Mesendoderm (in vitro differentiated cells): Measurements from ENCODE around the gene ST6GALNAC4.

Experiments used
- DNase-seq: peaks from one replicate; pipeline ENCODE4 v3.0.0; 2013
- H2AK5ac ChIP-seq: 2 replicates; pipeline ENCODE4 v1.6.1; 2013; ENCODE audit warnings: low read length, inconsistent platforms
- H2BK120ac ChIP-seq: 2 replicates; pipeline ENCODE4 v1.6.1; 2013; ENCODE audit warnings: low read depth, mild to moderate bottlenecking, low read length, moderate library complexity, mixed read lengths
- H2BK15ac ChIP-seq: replicated peaks from 2 replicates; pipeline ENCODE4 v1.6.1; 2013; ENCODE audit warnings: low read depth, mild to moderate bottlenecking, moderate library complexity
- H2BK5ac ChIP-seq: 2 replicates; pipeline ENCODE4 v1.6.1; 2013; ENCODE audit warnings: low read length, inconsistent platforms
- H3K18ac ChIP-seq: 2 replicates; pipeline ENCODE4 v1.6.1; 2013; ENCODE audit warnings: mild to moderate bottlenecking, low read length, mixed read lengths
- H3K23ac ChIP-seq: one replicate; pipeline ENCODE4 v1.6.1; 2013; ENCODE audit warnings: low read length
- H3K27ac ChIP-seq: 2 replicates; pipeline ENCODE4 v1.5.1; 2013; ENCODE audit warnings: low read depth, mild to moderate bottlenecking, inconsistent platforms, low read length, moderate library complexity
- H3K27me3 ChIP-seq: 2 replicates; pipeline ENCODE4 v1.6.1; 2013; ENCODE audit warnings: low read length, control low read depth, mild to moderate bottlenecking, inconsistent platforms; ENCODE audit not compliant: insufficient read depth, poor library complexity
- H3K36me3 ChIP-seq: 2 replicates; pipeline ENCODE4 v1.6.1; 2013; ENCODE audit warnings: low read length, inconsistent platforms; ENCODE audit not compliant: control insufficient read depth, insufficient read depth
- H3K4ac ChIP-seq: one replicate; pipeline ENCODE4 v1.6.1; 2013; ENCODE audit warnings: low read depth, mild to moderate bottlenecking, low read length, moderate library complexity
- H3K4me1 ChIP-seq: 2 replicates; pipeline ENCODE4 v1.6.1; 2013; ENCODE audit warnings: low read depth, low read length, inconsistent platforms; ENCODE audit not compliant: control insufficient read depth
- H3K4me2 ChIP-seq: 2 replicates; pipeline ENCODE4 v1.6.1; 2013; ENCODE audit warnings: low read length
- H3K4me3 ChIP-seq: 2 replicates; pipeline ENCODE4 v1.5.1; 2013; ENCODE audit warnings: mild to moderate bottlenecking, low read length
- H3K56ac ChIP-seq: one replicate; pipeline ENCODE4 v1.6.1; 2013; ENCODE audit warnings: low read length
- H3K79me1 ChIP-seq: 2 replicates; pipeline ENCODE4 v1.6.1; 2013; ENCODE audit warnings: low read length, inconsistent platforms
- H3K79me2 ChIP-seq: 2 replicates; pipeline ENCODE4 v1.6.1; 2013; ENCODE audit warnings: mild to moderate bottlenecking, low read length; ENCODE audit not compliant: control insufficient read depth, insufficient read depth
- H3K9ac ChIP-seq: 2 replicates; pipeline ENCODE4 v1.6.1; 2013; ENCODE audit warnings: low read length, inconsistent platforms
- H4K5ac ChIP-seq: one replicate; pipeline ENCODE4 v1.6.1; 2013; ENCODE audit warnings: low read length
- H4K8ac ChIP-seq: one replicate; pipeline ENCODE4 v1.6.1; 2013; ENCODE audit warnings: low read depth, mild to moderate bottlenecking, control low read depth, low read length, moderate library complexity
- WGBS: extraction: QIAGEN DNeasy Blood & Tissue Kit; methylation state at CpG from one replicate; pipeline ENCODE4 v1.1.7; 2013; ENCODE audit warnings: low lambda C conversion rate, missing lambda C conversion rate; ENCODE audit not compliant: insufficient coverage; ENCODE audit errors: extremely low coverage; 5-methylcytosine and 5-hydroxymethylcytosine counted together

The ST6GALNAC4 gene

DNA sequence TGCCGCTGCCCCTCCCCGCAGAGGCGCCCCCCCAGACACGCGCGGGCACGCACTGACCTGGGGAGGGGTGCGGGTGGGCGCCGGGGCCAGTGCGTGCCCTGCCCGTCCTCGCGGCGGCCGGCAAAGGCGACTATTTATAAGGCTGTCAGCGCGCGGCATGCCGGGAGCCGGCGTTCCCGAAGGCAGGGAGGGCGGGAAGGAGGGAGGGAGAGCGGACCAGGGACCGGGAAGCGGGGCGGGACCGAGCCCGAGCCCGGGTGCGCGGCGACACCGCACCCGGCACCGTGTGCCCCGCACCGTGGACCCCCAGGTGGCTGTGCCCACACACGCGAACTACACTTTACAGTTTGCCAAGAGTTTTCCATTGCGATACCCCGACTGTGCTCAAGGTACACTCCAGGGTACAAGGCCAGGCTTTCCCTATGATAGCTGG is 39.3 kb downstream of the ST6GALNAC4 start, which contains the start of gene AK1:
TSS of gene AK1 (minus strand) at position 110 of the 433 bp plus-strand sequence. CDS start 3,058 bp downstream, outside the sequence.
- H3K79me1 ChIP-seq, result no peaks in the 10 kb centered on the region
- DNase-seq, result peak; percentile 59

DNA sequence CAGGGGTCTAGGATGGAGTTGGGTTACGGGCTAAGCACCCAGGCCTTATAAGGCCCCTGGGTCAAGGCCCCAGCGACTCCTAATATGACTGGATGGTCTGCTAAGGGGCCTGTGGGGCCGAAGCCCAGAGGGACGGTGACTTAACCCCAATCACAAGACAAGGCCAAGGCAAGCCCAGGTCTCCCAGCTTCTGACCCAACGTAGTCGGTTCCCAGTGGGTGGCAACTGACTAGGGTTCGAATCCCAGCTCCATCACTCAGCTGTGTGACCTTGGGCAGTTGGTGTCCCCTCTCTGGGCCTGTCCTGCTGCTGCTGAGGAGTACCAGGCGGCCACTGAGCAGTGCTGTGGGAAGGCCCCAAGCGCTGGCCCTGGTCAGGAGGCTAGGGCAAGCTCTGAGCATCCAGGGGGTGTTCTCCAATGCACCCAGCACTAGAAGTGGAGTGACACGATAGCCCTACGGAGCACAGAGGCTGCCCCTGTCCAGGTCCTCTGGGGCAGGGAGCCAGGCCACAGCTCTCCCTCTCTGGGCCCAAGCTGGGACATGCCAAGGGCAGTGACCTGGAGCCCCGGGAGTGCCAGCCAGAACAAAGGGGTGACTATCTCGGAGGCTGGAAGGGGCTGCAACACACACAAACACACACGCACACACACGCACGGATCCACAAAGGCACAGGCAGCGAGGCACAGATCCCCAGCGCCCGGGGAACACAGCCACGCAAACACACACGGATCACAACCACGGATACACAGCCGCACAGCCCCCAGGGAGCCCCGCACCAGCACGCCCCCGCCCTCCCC is 39.9 kb downstream of the ST6GALNAC4 start:
- Histone ChIP-seq H3K27ac (no peak overlapping the region), H2AK5ac (peak overlapping the region; percentile 38), H3K56ac (peak overlapping the region; percentile 95), H2BK15ac (no peak overlapping the region), H3K23ac (peak overlapping the region; percentile 98), H3K79me1 (no peaks in the 10 kb centered on the region), H3K9ac (peak overlapping the region; percentile 87), H3K36me3 (no peaks in the 10 kb centered on the region), H3K27me3 (no peaks in the 10 kb centered on the region), H3K79me2 (no peaks in the 10 kb centered on the region), H3K18ac (peak overlapping the region; percentile 54), H4K5ac (no peak overlapping the region), H3K4me2 (peak overlapping the region; percentile 78), H2BK5ac (no peak overlapping the region), H3K4ac (no peak overlapping the region), H2BK120ac (no peak overlapping the region), H4K8ac (peak overlapping the region; percentile 0), H3K4me3 (peak overlapping the region; percentile 26), H3K4me1 (no peaks in the 10 kb centered on the region)
- DNase-seq, result no peak
- WGBS, result no CpG with 5 or more reads among the region's 26 CpGs

More for the DNA sequence above, 39.3 kb downstream of the ST6GALNAC4 start, which contains the start of gene AK1:
- Histone ChIP-seq H3K4me3 (peak within 1 kb of the TSS; percentile 62), H3K4ac (no peak within 1 kb of the TSS), H2BK120ac (no peak within 1 kb of the TSS), H3K36me3 (no peaks in the 10 kb centered on the region), H2AK5ac (peak within 1 kb of the TSS; percentile 38), H3K9ac (peak within 1 kb of the TSS; percentile 92), H4K8ac (peak within 1 kb of the TSS; percentile 58), H3K27me3 (no peaks in the 10 kb centered on the region), H3K4me2 (peak within 1 kb of the TSS; percentile 93), H4K5ac (peak within 1 kb of the TSS; percentile 56), H3K56ac (peak within 1 kb of the TSS; percentile 95), H3K18ac (peak within 1 kb of the TSS; percentile 54), H3K79me2 (no peaks in the 10 kb centered on the region), H3K4me1 (no peaks in the 10 kb centered on the region), H3K23ac (peak within 1 kb of the TSS; percentile 99), H2BK5ac (no peak within 1 kb of the TSS), H3K27ac (no peak within 1 kb of the TSS), H2BK15ac (no peak within 1 kb of the TSS)
- no CpG with 5 or more reads among the region's 44 CpGs for WGBS

DNA sequence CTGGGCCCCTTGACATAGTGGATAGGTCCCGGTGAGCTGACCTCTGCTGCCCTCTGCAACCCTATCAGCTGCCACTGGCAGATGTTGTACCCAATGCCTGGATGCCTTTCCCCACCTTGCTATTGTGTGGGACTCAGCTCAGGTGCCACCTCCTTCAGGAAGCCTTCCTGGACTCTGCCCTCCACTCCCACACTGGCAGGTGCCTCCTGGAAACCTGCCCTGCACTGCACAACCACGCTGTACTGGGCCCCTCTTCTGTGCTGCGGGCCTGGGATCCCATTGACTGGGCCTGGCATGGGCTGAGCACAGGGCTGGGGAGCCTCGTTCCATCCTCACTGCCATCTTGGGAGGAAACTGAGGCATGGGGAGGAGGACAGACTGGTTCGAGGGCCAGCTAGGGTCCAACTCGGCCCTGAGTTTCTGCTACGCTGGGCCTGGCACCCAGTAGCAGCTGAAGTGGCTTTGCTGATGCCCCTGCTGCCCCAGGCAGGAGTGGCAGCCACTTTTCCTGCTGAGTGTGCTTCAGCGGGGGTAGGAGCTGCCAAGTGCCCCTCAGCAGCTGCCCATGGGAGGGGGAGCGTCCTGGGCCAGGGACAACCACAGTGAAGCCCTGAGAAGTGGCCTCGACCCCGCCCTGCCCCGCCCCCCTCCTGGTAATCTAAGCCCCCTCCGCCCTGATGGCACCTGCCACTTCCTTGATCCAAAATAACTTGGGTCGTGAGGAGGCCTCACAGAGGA is 40.6 kb downstream of the ST6GALNAC4 start:
- Histone ChIP-seq H3K4ac (no peak overlapping the region), H3K23ac (no peak overlapping the region), H3K4me2 (no peak overlapping the region), H3K9ac (no peak overlapping the region), H4K5ac (no peak overlapping the region), H3K18ac (no peak overlapping the region), H3K79me2 (no peaks in the 10 kb centered on the region), H2BK5ac (no peak overlapping the region), H3K27me3 (no peaks in the 10 kb centered on the region), H3K4me3 (no peak overlapping the region), H3K79me1 (no peaks in the 10 kb centered on the region), H3K27ac (no peak overlapping the region), H3K4me1 (no peaks in the 10 kb centered on the region), H3K56ac (no peak overlapping the region), H4K8ac (no peak overlapping the region), H3K36me3 (no peaks in the 10 kb centered on the region), H2AK5ac (no peak overlapping the region), H2BK15ac (no peak overlapping the region), H2BK120ac (no peak overlapping the region)
- no CpG with 5 or more reads among the region's 14 CpGs for WGBS
- no peak for DNase-seq

DNA sequence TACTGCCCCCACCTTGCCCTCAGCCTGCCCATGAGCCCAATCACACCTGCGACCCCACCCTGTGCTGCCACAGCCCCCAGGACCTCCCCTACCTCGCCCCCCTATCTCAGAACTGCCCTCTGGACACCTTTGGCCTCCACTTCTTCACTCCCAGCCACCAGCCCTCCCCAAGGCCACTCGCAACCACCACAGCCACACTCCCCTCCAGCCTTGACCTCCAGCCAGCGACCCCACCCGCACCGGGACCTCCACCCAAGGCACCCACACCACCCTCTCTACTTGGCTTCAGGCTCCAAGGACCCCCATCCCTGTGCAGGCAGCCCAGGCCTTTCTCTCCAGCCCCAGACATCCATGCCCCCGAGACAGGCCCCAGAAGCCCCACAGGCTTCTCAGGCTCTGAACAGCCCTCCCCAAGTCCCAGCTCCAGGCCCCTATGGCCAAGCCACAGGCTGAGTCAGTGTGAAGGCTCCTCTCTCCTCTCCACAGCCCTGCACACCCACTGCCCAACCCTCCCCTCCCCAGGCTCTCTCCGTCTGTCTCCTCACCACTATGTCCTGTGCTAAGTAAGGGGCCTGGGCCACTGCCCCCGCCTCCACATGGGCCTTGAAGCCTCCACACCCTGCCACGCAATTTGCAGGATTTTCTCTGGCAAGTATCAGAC is 41.4 kb downstream of the ST6GALNAC4 start:
- no CpG with 5 or more reads among the region's 10 CpGs for WGBS
- Histone ChIP-seq H3K9ac (no peak overlapping the region), H3K56ac (peak overlapping the region; percentile 15), H3K4me3 (no peak overlapping the region), H3K23ac (no peak overlapping the region), H3K27me3 (no peaks in the 10 kb centered on the region), H3K27ac (no peak overlapping the region), H2AK5ac (no peak overlapping the region), H3K4ac (no peak overlapping the region), H4K5ac (no peak overlapping the region), H3K18ac (no peak overlapping the region), H3K4me2 (no peak overlapping the region), H4K8ac (no peak overlapping the region), H3K79me2 (no peaks in the 10 kb centered on the region), H3K4me1 (no peaks in the 10 kb centered on the region), H2BK5ac (no peak overlapping the region), H3K79me1 (no peaks in the 10 kb centered on the region), H2BK15ac (no peak overlapping the region), H2BK120ac (no peak overlapping the region), H3K36me3 (peaks cover 2% of the 10 kb centered on the region)
- DNase-seq, result no peak

DNA sequence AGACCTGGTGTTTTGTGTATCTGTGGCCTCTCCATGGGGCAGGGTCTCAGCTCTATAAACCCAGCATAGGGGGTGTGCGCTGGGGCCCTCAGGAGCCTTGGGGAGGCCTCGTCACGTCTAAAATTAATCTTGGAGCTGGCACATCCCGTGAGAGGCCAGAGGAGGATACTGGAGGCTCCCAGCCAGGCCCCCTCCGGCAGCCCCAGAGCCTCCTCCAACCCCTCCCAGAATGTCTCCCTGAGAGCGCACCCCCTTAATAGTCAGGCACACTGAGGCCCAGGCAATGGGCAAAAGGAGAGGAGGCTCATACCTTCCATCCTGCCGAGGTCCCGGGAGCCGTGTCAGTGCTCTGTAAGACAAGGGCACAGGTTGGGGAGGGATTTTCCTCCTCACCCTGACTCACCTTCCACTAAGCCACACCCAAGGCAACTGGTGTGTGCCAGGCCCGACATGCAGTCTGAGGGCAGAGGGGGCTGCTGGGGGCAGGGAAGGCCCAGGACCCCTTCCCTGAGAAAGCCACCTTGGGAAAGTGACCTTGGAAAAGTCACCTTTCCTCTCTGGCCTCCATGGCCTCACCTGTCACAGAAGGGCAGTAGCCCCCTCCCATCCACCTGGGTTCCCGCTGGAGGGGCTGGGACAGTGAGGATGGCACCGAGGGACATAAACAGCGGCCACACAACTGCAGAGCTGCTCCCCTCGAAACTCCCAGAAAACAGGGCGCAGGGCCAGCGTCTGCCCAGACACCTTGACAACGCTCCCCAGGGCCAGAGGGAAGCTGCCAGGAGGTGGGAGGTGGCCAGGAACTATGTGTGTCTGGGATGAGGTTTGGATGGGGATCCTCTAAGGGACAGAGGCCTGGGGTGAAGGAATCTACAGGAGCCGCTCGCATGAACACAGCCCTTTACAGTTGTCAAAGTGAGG is 42.3 kb downstream of the ST6GALNAC4 start:
- no peak overlapping the region for H4K8ac ChIP-seq
- no peak overlapping the region for H3K9ac ChIP-seq
- no peaks in the 10 kb centered on the region for H3K27me3 ChIP-seq
- no peak overlapping the region for H4K5ac ChIP-seq
- no peak overlapping the region for H2BK15ac ChIP-seq
- H2BK120ac ChIP-seq, result no peak overlapping the region
- H3K79me1 ChIP-seq, result no peaks in the 10 kb centered on the region
- WGBS, result no CpG with 5 or more reads among the region's 19 CpGs
- no peak overlapping the region for H3K4ac ChIP-seq
- H3K18ac ChIP-seq, result no peak overlapping the region
- H3K4me2 ChIP-seq, result no peak overlapping the region
- no peak overlapping the region for H3K23ac ChIP-seq
- no peak overlapping the region for H3K27ac ChIP-seq
- no peak overlapping the region for H2BK5ac ChIP-seq
- no peak for DNase-seq
- H2AK5ac ChIP-seq, result no peak overlapping the region
- H3K4me1 ChIP-seq, result no peaks in the 10 kb centered on the region
- no peak overlapping the region for H3K56ac ChIP-seq
- H3K36me3 ChIP-seq, result peaks cover 2% of the 10 kb centered on the region
- no peak overlapping the region for H3K4me3 ChIP-seq
- H3K79me2 ChIP-seq, result no peaks in the 10 kb centered on the region
